Measurements from ENCODE around the gene NSMF. TPM values are rescaled to one million over a fixed set of nuclear protein-coding genes. Genes with fewer than 3 reads are reported as not detected.

The NSMF gene
- total and polyA plus RNA-seq, 10 of the 15 experiments (the other 5 are each of a cell fraction or from before 2014, with no cell fraction given): 0.13 to 44.3 (median 13.4) TPM

DNA sequence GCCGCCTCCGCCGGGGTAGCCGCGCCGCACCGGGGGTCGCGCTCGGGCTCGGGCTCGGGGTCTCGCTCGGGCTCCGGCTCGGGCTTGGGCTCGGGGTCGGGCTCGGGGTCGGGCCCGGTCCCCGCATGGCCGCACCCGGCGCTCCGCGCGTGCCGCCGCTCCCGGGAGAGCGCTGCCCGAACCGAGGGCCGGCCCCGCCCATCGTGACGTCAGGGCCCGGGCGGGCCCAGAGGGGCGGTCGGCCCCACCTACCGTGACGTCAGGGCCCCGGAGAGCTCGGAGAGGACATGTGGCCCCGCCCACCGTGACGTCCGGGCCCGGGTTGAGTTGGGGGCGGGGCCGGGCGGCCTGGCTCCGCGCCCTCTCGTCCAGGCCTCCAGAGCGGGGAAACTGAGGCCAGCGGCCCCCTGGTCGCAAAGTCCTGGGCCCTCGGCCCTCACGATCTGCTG, at the start of gene NSMF (continued):
- no peak for TF ChIP-seq EGR1 (IDR thresholded peaks at IDR 0.05; ENCODE audit: borderline replicate concordance in 1 of 2, low read depth in 2 of 2, low read length in 2 of 2)
- TF ChIP-seq SKIL (IDR thresholded peaks at IDR 0.05; ENCODE audit: low read depth, poor library complexity, severe bottlenecking): no peak
- no peak for TF ChIP-seq MYC (IDR thresholded peaks at IDR 0.05; ENCODE audit: insufficient read depth, insufficient read length, insufficient replicate concordance, low read length, severe bottlenecking)
- TF ChIP-seq POLR2A (IDR thresholded peaks at IDR 0.05; ENCODE audit: low read depth, low read length): no peak
- TF ChIP-seq KDM1A (IDR thresholded peaks at IDR 0.05; ENCODE audit: borderline replicate concordance): no peak
- no peak for TF ChIP-seq CBX5 (IDR thresholded peaks at IDR 0.05; ENCODE audit: low read depth)
- TF ChIP-seq, protein P1, sequence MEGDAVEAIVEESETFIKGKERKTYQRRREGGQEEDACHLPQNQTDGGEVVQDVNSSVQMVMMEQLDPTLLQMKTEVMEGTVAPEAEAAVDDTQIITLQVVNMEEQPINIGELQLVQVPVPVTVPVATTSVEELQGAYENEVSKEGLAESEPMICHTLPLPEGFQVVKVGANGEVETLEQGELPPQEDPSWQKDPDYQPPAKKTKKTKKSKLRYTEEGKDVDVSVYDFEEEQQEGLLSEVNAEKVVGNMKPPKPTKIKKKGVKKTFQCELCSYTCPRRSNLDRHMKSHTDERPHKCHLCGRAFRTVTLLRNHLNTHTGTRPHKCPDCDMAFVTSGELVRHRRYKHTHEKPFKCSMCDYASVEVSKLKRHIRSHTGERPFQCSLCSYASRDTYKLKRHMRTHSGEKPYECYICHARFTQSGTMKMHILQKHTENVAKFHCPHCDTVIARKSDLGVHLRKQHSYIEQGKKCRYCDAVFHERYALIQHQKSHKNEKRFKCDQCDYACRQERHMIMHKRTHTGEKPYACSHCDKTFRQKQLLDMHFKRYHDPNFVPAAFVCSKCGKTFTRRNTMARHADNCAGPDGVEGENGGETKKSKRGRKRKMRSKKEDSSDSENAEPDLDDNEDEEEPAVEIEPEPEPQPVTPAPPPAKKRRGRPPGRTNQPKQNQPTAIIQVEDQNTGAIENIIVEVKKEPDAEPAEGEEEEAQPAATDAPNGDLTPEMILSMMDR (IDR thresholded peaks at IDR 0.05 in 2 of 3, conservative IDR thresholded peaks at IDR 0.05 in 1 of 3; ENCODE audit: control insufficient read depth in 2 of 3, extremely low read depth in 1 of 3, insufficient read depth in 1 of 3, low read depth in 3 of 3, low read length in 3 of 3): no peak
- no peak for TF ChIP-seq ZNF622 (IDR thresholded peaks at IDR 0.05)
- no peak for TF ChIP-seq ZBTB11 (CRISPR knock-in tag; IDR thresholded peaks at IDR 0.05)
- no peak for TF ChIP-seq SIX5 (IDR thresholded peaks at IDR 0.05; ENCODE audit: low read depth, low read length, severe bottlenecking)
- TF ChIP-seq NFIC (IDR thresholded peaks at IDR 0.05; ENCODE audit: low read depth, low read length): no peak
- no peak for TF ChIP-seq STAT3 (IDR thresholded peaks at IDR 0.05; ENCODE audit: low read depth, low read length)
- no peak for TF ChIP-seq MEF2B (IDR thresholded peaks at IDR 0.05; ENCODE audit: partially characterized antibody, poor library complexity, severe bottlenecking)
- TF ChIP-seq ZBED1 (IDR thresholded peaks at IDR 0.05; ENCODE audit: borderline replicate concordance): no peak
- TF ChIP-seq PAX5 (IDR thresholded peaks at IDR 0.05; ENCODE audit: borderline replicate concordance, low read depth, low read length): 0 out of 2 replicates have a peak, but pooled peaks have one; percentile 22
- TF ChIP-seq CBX3 (IDR thresholded peaks at IDR 0.05; ENCODE audit: borderline replicate concordance, low read depth): no peak
- no peak for TF ChIP-seq CBFB (IDR thresholded peaks at IDR 0.05; ENCODE audit: low read depth)
- TF ChIP-seq RBBP5 (conservative IDR thresholded peaks at IDR 0.05): no peak
- no peak for TF ChIP-seq USF2 (IDR thresholded peaks at IDR 0.05; ENCODE audit: borderline replicate concordance, low read depth, low read length)
- no peak for TF ChIP-seq MTA2 (IDR thresholded peaks at IDR 0.05; ENCODE audit: low read depth)
- TF ChIP-seq BMI1 (IDR thresholded peaks at IDR 0.05; ENCODE audit: borderline replicate concordance): no peak
